Chondrocyte (in vitro differentiated cells): ENCODE data around the gene NACC1. TPM values are rescaled to one million over a fixed set of nuclear protein-coding genes. Genes with fewer than 3 reads are reported as not detected.

ENCODE experiments used
- DNase-seq: peaks from one replicate; pipeline ENCODE4 v3.0.0; 2021; ENCODE audit warnings: mixed read lengths, low spot score
- H3K27ac Mint-ChIP-seq: one replicate; pipeline ENCODE4 v1.8.0; 2021; ENCODE audit warnings: mild to moderate bottlenecking, moderate library complexity, mixed read lengths; ENCODE audit not compliant: unreplicated experiment
- H3K27me3 Mint-ChIP-seq: 2 replicates; pipeline ENCODE4 v1.8.0; 2021; ENCODE audit warnings: low read depth, mixed read lengths
- H3K36me3 Mint-ChIP-seq: 2 replicates; pipeline ENCODE4 v1.8.0; 2021; ENCODE audit warnings: low read depth, mixed read lengths
- H3K4me1 Mint-ChIP-seq: 2 replicates; pipeline ENCODE4 v1.8.0; 2021; ENCODE audit warnings: low read depth, mild to moderate bottlenecking, mixed read lengths
- H3K4me3 Mint-ChIP-seq: one replicate; pipeline ENCODE4 v1.8.0; 2021; ENCODE audit warnings: mild to moderate bottlenecking, moderate library complexity, mixed read lengths; ENCODE audit not compliant: unreplicated experiment
- H3K9me3 Mint-ChIP-seq: 2 replicates; pipeline ENCODE4 v1.8.0; 2021; ENCODE audit warnings: low read depth, mixed read lengths
- total RNA-seq: library from RNA; stranded (reverse); gene quantifications from 3 replicates; pipeline ENCODE4 v1.2.1, GENCODE V29; 2021
- TF ChIP-seq, protein P1 (sequence below): fragments of 200-600 bp; sonication (generic); IDR thresholded peaks from 2 replicates; pipeline ENCODE4 v1.5.0; 2021; ENCODE audit warnings: antibody characterized with exemption, mild to moderate bottlenecking, moderate library complexity

NACC1 gene
- total RNA-seq, 1 donor from 2014 or later = 47.3 TPM

DNA sequence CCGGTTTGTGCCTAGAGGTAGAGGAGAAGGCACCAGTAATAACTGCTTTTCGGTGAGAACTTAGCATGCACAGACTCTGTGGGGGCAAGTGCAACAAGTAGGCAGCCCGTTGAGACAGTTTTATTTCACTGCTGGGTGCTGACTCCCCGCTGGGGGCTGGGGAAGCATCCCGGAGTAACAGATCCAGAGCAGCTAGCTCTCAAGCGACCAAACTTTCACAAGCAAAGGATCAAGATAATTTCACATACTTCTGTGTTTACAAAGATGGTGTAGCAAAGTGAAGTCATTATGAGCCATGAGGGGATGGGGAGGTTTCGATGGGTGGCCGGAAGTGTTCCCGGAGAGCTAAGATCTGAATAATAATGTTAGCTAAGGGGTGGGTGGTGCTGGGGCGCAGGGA lies 2.8 kb downstream of the NACC1 start:
- Mint-ChIP-seq H3K9me3 (no peaks in the 10 kb centered on the region), H3K4me3 (peak overlapping the region; percentile 42), H3K4me1 (peaks cover 52% of the 10 kb centered on the region), H3K27me3 (no peaks in the 10 kb centered on the region), H3K36me3 (no peaks in the 10 kb centered on the region), H3K27ac (peak overlapping the region; percentile 53)
- no peak for DNase-seq
- TF ChIP-seq, protein P1, sequence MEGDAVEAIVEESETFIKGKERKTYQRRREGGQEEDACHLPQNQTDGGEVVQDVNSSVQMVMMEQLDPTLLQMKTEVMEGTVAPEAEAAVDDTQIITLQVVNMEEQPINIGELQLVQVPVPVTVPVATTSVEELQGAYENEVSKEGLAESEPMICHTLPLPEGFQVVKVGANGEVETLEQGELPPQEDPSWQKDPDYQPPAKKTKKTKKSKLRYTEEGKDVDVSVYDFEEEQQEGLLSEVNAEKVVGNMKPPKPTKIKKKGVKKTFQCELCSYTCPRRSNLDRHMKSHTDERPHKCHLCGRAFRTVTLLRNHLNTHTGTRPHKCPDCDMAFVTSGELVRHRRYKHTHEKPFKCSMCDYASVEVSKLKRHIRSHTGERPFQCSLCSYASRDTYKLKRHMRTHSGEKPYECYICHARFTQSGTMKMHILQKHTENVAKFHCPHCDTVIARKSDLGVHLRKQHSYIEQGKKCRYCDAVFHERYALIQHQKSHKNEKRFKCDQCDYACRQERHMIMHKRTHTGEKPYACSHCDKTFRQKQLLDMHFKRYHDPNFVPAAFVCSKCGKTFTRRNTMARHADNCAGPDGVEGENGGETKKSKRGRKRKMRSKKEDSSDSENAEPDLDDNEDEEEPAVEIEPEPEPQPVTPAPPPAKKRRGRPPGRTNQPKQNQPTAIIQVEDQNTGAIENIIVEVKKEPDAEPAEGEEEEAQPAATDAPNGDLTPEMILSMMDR = no peak

DNA sequence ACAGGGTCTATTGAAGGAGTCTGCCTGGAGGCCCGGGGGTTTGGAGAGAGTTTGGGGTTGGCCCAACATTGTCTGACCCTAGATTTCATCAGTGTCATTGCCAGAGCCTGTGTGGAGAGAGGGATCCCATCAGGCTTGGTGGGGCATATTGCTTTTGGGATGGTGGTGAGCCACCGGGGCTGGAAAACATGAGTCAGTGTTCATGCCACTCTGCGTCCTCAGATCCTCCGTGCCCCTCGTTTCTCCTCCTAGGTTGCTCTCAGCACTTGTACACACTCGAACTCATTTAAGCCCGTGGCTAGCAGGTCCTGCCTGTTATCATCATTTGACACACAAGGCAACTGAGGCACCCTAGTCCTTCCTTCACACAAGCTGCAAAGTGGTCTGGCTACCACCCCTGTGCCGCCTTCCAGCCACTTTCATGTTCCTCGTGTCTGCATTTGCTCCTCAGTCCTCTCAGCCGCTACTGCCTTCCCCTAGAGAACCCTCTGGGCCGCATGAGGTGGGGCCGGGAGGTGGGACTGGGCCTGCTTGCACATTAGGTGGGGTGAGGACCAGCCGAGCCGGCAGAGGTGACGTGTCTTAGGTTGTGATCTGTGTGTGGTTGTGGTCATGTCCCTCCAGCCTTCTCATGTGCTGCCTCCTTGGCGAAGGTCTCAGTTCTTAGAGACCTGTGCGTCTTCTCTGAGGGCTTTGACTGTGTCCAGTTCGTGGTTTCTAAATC lies 3.6 kb downstream of the NACC1 start:
- Mint-ChIP-seq H3K4me3 (no peak overlapping the region), H3K9me3 (no peaks in the 10 kb centered on the region), H3K27ac (peak overlapping the region; percentile 53), H3K27me3 (no peaks in the 10 kb centered on the region), H3K4me1 (peaks cover 44% of the 10 kb centered on the region), H3K36me3 (no peaks in the 10 kb centered on the region)
- no peak for DNase-seq
- TF ChIP-seq, protein P1 = no peak

DNA sequence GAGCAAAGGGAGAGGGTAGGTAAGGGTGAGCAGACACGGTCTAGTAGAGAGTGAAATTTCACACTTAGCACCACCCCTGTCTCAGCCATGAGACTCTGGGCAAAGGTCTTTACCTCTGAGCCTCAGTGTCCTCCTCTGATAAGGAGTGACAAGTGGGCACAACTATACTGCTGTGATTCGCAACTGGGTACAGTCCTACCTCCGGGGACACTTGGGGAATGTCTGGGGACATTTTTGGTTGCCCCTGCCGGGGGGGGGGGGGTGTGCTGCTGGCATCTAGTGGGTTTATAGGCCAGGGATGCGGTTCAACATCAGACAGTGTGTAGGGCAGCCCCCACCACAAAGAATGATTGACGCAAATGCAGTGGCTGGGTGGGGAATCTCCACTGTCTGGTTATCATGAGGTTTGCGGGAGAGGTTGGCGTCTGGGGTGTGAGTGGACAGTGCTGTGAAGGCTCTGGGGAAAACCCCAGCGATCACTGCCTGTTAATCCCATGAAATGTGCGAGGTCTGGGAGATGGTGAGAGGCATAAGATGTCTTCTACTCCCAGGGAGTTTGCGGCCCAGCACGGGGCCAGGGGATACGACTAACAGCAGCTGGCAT lies 4.3 kb downstream of the NACC1 start:
- peak overlapping the region; percentile 25 for H3K27ac Mint-ChIP-seq
- H3K27me3 Mint-ChIP-seq = no peaks in the 10 kb centered on the region
- TF ChIP-seq, protein P1 = no peak
- H3K9me3 Mint-ChIP-seq = no peaks in the 10 kb centered on the region
- H3K4me1 Mint-ChIP-seq = peaks cover 39% of the 10 kb centered on the region
- H3K4me3 Mint-ChIP-seq = no peak overlapping the region
- no peaks in the 10 kb centered on the region for H3K36me3 Mint-ChIP-seq
- DNase-seq = no peak

DNA sequence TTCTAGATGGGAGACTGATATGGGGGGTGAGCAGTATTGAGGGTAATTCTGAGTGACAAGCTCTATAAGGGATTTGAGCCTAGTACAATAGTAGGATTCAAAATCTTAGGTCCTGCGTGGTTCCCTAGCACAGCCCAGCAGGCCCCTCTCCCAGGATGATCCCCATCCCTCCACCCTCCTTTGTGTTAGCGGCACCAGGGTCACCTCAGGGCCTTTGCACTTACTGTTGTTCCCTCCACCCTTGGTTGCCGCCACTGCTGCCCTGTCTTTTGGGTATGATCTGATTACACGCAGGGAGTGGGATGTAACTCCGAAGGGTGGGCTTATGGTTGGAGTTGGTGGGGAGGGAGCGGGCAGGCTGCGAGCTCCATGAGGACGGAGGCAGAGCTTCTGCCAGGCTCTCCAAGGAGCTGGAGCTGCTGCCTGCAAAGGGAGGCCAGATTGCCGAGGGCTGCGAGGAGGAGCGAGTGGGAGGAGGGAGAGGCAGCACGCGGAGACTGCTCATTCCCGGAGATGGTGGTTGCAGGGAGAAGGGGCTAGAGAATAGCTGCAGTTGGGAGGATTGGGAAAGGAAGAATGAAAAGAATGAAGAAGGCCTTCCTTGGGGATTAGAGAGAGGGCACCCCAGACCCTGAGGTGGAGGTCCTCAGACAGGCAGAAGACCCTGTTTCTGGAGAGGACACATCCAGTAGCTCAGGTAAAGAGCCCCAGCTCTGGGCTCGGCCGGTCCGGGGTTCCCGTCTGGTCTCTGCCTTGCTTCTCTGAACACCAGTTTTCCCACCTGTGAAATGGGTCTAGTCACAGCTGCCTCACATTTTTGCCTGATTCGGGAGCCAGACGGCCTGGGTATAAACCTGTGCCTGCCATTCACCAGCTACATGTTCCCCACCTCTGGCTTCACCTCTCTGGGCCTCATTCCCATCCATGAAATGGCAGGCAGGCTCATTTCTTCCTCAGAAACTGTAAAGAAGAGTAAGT lies 5.2 kb downstream of the NACC1 start:
- Mint-ChIP-seq H3K36me3 (no peaks in the 10 kb centered on the region), H3K9me3 (no peaks in the 10 kb centered on the region), H3K4me3 (no peak overlapping the region), H3K27ac (peak overlapping the region; percentile 54), H3K27me3 (no peaks in the 10 kb centered on the region), H3K4me1 (peaks cover 36% of the 10 kb centered on the region)
- TF ChIP-seq, protein P1 = no peak
- no peak for DNase-seq

DNA sequence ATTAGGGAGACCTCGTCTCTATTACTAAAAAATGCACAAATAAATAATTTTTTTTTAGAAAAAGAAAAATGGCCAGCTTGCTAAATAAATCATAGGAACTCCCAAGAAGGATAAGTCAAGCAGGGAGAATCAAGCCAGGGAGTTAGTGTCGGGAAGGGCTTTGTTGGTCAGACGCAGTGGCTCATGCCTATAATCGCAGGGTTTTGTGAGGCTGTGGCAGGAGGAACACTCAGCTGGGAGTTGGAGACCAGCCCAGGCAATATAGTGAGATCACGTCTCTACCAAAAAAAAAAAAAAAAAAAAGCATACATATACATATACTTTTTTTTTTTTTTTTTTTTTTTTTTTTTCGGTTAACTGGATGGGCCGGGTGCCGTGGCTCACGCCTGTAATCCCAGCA lies 9.0 kb downstream of the NACC1 start:
- Mint-ChIP-seq H3K27ac (no peak overlapping the region), H3K9me3 (no peaks in the 10 kb centered on the region), H3K27me3 (no peaks in the 10 kb centered on the region), H3K4me1 (peaks cover 8% of the 10 kb centered on the region), H3K36me3 (no peaks in the 10 kb centered on the region), H3K4me3 (no peak overlapping the region)
- DNase-seq = no peak
- TF ChIP-seq, protein P1 = no peak
